Testis (tissue), 2 donors: ENCODE measurements around the gene ELFN2.

Experiments
- CTCF ChIP-seq, 3 experiments: fragments of 450-650 bp in 2 of 3; fragments of 200-600 bp in 1 of 3; sonication (generic) in 1 of 3; IDR thresholded peaks; one replicate each; pipeline ENCODE4 v1.5.1; 2016 to 2019; ENCODE audit warnings: antibody characterized with exemption in 3 of 3, mild to moderate bottlenecking in 2 of 3, moderate library complexity in 1 of 3
- POLR2A ChIP-seq: fragments of 450-650 bp; IDR thresholded peaks from one replicate; pipeline ENCODE4 v1.6.1; 2017; ENCODE audit warnings: antibody characterized with exemption, mild to moderate bottlenecking, moderate library complexity

GRCh38 chr22:37362621-37363020 lies 64.7 kb downstream of the ELFN2 start:
- TF ChIP-seq CTCF (IDR thresholded peaks at IDR 0.05) (no peak), POLR2A (no peak)
